Activated CD4-positive, alpha-beta memory T cell treated with anti-CD3 and anti-CD28 coated beads for 36 hours (primary cell): ENCODE data around the gene SUSD2. TPM values are rescaled to one million over a fixed set of nuclear protein-coding genes. Genes with fewer than 3 reads are reported as not detected.
"Not testable (repeated sequence)": the region's sequence is repeated elsewhere in the genome, so short reads cannot be mapped to it uniquely, and the experiment has no call there.

Source experiments
- CTCF ChIA-PET: fragments of 350-600 bp; sonication (Branson Sonifier 250); formaldehyde crosslinking; loops from one replicate; lab custom pipeline; 2021; ENCODE audit warnings: antibody characterized with exemption, inconsistent platforms; lab: Charles Lee
- POLR2A ChIA-PET: fragments of 350-600 bp; sonication (Branson Sonifier 250); formaldehyde crosslinking; loops from one replicate; lab custom pipeline; 2021; ENCODE audit warnings: antibody characterized with exemption; lab: Charles Lee
- DNase-seq: peaks from one replicate; pipeline ENCODE4 v3.0.0-alpha.2; 2020
- H3K27ac Mint-ChIP-seq: one replicate; pipeline ENCODE4 v1.8.0; 2021; ENCODE audit warnings: mixed read lengths
- H3K27me3 Mint-ChIP-seq: one replicate; pipeline ENCODE4 v1.8.0; 2021; ENCODE audit warnings: mixed read lengths
- H3K36me3 Mint-ChIP-seq: one replicate; pipeline ENCODE4 v1.8.0; 2021; ENCODE audit warnings: mixed read lengths
- H3K4me1 Mint-ChIP-seq: one replicate; pipeline ENCODE4 v1.8.0; 2021; ENCODE audit warnings: low read depth, mixed read lengths
- H3K4me3 Mint-ChIP-seq: one replicate; pipeline ENCODE4 v1.8.0; 2021; ENCODE audit warnings: mild to moderate bottlenecking, mixed read lengths
- H3K9me3 Mint-ChIP-seq: one replicate; pipeline ENCODE4 v1.8.0; 2021; ENCODE audit warnings: mixed read lengths
- intact Hi-C: fragments of 100-400 bp; cut with micrococcal nuclease; formaldehyde crosslinking; loops from one replicate; pipeline ENCODE4 v1.15.1; 2023
- total RNA-seq, 2 experiments: library from RNA; stranded (reverse); gene quantifications; one replicate each; pipeline ENCODE4 v1.2.3, GENCODE V29; 2021

SUSD2 gene
- total RNA-seq, 2 experiments from 2014 or later = 0.19 to 0.22 TPM

GRCh38 chr22:24200619-24201212 lies 19.4 kb downstream of the SUSD2 start:
- no peaks in the 10 kb centered on the region for H3K36me3 Mint-ChIP-seq
- DNase-seq = no peak
- no peaks in the 10 kb centered on the region for H3K9me3 Mint-ChIP-seq
- CTCF ChIA-PET = no interaction called here
- H3K27ac Mint-ChIP-seq = no peak overlapping the region
- peaks cover 7% of the 10 kb centered on the region for H3K4me1 Mint-ChIP-seq
- intact Hi-C loops = no loop called here
- POLR2A ChIA-PET = no interaction called here
- no peak overlapping the region for H3K4me3 Mint-ChIP-seq
- H3K27me3 Mint-ChIP-seq = peaks cover 4% of the 10 kb centered on the region

- Mint-ChIP-seq H3K4me1 (peaks cover 10% of the 10 kb centered on the region), H3K9me3 (no peaks in the 10 kb centered on the region), H3K36me3 (no peaks in the 10 kb centered on the region), H3K4me3 (no peak overlapping the region), H3K27me3 (peaks cover 4% of the 10 kb centered on the region), H3K27ac (no peak overlapping the region)
- DNase-seq = no peak
- ChIA-PET POLR2A (no interaction called here), CTCF (no interaction called here)
- intact Hi-C loops = no loop called here
These were observed 20.7 kb downstream of the SUSD2 start for GRCh38 chr22:24201681-24202614.

- H3K27ac Mint-ChIP-seq, H3K27me3 Mint-ChIP-seq, POLR2A ChIA-PET, intact Hi-C loops, H3K36me3 Mint-ChIP-seq, DNase-seq, H3K4me3 Mint-ChIP-seq, H3K9me3 Mint-ChIP-seq: not testable (repeated sequence)
- peaks cover 17% of the 10 kb centered on the region for H3K4me1 Mint-ChIP-seq
- CTCF ChIA-PET = interaction anchor here (0.7 kb wide), 1 partner anchor 17 kb away, joined by 3 read pairs; no protein-coding TSS in a partner anchor
These were observed 22.6 kb downstream of the SUSD2 start for GRCh38 chr22:24203856-24204255.

- Mint-ChIP-seq H3K9me3 (no peaks in the 10 kb centered on the region), H3K4me1 (peaks cover 19% of the 10 kb centered on the region), H3K27ac (no peak overlapping the region), H3K27me3 (peaks cover 4% of the 10 kb centered on the region), H3K36me3 (no peaks in the 10 kb centered on the region), H3K4me3 (no peak overlapping the region)
- DNase-seq = no peak
- CTCF ChIA-PET = interaction anchor here (1.5 kb wide), 1 partner anchor 25 kb away, joined by 5 read pairs; no protein-coding TSS in a partner anchor
- intact Hi-C loops = no loop called here
- POLR2A ChIA-PET = no interaction called here
These were observed 24.3 kb downstream of the SUSD2 start for GRCh38 chr22:24205438-24206195.

- not testable (repeated sequence) for H3K27ac Mint-ChIP-seq
- POLR2A ChIA-PET = interaction anchor here (0.6 kb wide), 1 partner anchor 34 kb away, joined by 4 read pairs; no protein-coding TSS in a partner anchor
- CTCF ChIA-PET = interaction anchor here (0.6 to 1.5 kb wide), 2 partner anchors 24 to 30 kb away, joined by 3 to 5 read pairs; no protein-coding TSS in a partner anchor
These were observed 25.4 kb downstream of the SUSD2 start for GRCh38 chr22:24206460-24207263.

GRCh38 chr22:24207264-24208011 lies 26.2 kb downstream of the SUSD2 start:
- CTCF ChIA-PET = interaction anchor here (0.6 kb wide), 1 partner anchor 30 kb away, joined by 3 read pairs; no protein-coding TSS in a partner anchor
- no peak overlapping the region for H3K4me3 Mint-ChIP-seq
- no peaks in the 10 kb centered on the region for H3K9me3 Mint-ChIP-seq
- DNase-seq = no peak
- peak overlapping the region; percentile 55 for H3K27ac Mint-ChIP-seq
- POLR2A ChIA-PET = no interaction called here
- no peaks in the 10 kb centered on the region for H3K36me3 Mint-ChIP-seq
- no peaks in the 10 kb centered on the region for H3K27me3 Mint-ChIP-seq
- intact Hi-C loops = no loop called here
- peaks cover 19% of the 10 kb centered on the region for H3K4me1 Mint-ChIP-seq

More at GRCh38 chr22:24206460-24207263, 25.4 kb downstream of the SUSD2 start:
- H3K9me3 Mint-ChIP-seq, H3K4me3 Mint-ChIP-seq, H3K36me3 Mint-ChIP-seq, intact Hi-C loops, H3K27me3 Mint-ChIP-seq, DNase-seq: not testable (repeated sequence)
- peaks cover 19% of the 10 kb centered on the region for H3K4me1 Mint-ChIP-seq

GRCh38 chr22:24208012-24208749 lies 26.9 kb downstream of the SUSD2 start:
- Mint-ChIP-seq H3K36me3 (no peaks in the 10 kb centered on the region), H3K27ac (peak overlapping the region; percentile 55), H3K27me3 (no peaks in the 10 kb centered on the region), H3K4me1 (peaks cover 19% of the 10 kb centered on the region), H3K4me3 (no peak overlapping the region), H3K9me3 (no peaks in the 10 kb centered on the region)
- no peak for DNase-seq
- ChIA-PET POLR2A (no interaction called here), CTCF (no interaction called here)
- intact Hi-C loops = no loop called here

- Mint-ChIP-seq H3K4me1 (peaks cover 19% of the 10 kb centered on the region), H3K36me3 (no peaks in the 10 kb centered on the region), H3K9me3 (no peaks in the 10 kb centered on the region), H3K27me3 (no peaks in the 10 kb centered on the region), H3K27ac (no peak overlapping the region), H3K4me3 (no peak overlapping the region)
- no peak for DNase-seq
- ChIA-PET CTCF (no interaction called here), POLR2A (no interaction called here)
- intact Hi-C loops = no loop called here
These were observed 27.7 kb downstream of the SUSD2 start for GRCh38 chr22:24209016-24209415.

GRCh38 chr22:24209687-24210086 lies 28.4 kb downstream of the SUSD2 start:
- H3K27me3 Mint-ChIP-seq = no peaks in the 10 kb centered on the region
- H3K4me3 Mint-ChIP-seq = no peak overlapping the region
- H3K9me3 Mint-ChIP-seq = no peaks in the 10 kb centered on the region
- intact Hi-C loops = no loop called here
- H3K27ac Mint-ChIP-seq = no peak overlapping the region
- H3K4me1 Mint-ChIP-seq = peaks cover 19% of the 10 kb centered on the region
- no peaks in the 10 kb centered on the region for H3K36me3 Mint-ChIP-seq
- DNase-seq = no peak
- POLR2A ChIA-PET = no interaction called here
- CTCF ChIA-PET = no interaction called here

- H3K36me3 Mint-ChIP-seq, H3K27me3 Mint-ChIP-seq, intact Hi-C loops, POLR2A ChIA-PET, H3K27ac Mint-ChIP-seq, H3K4me3 Mint-ChIP-seq, DNase-seq, CTCF ChIA-PET, H3K9me3 Mint-ChIP-seq: not testable (repeated sequence)
- peaks cover 19% of the 10 kb centered on the region for H3K4me1 Mint-ChIP-seq
These were observed 29.1 kb downstream of the SUSD2 start for GRCh38 chr22:24210409-24210808.
